WI38 (cell line): Measurements from ENCODE around the gene MON2.

Source experiments
- H3K4me3 ChIP-seq: 2 replicates; pipeline ENCODE4 v1.5.1; 2011; ENCODE audit warnings: low read depth, mild to moderate bottlenecking, control low read depth, low read length
- CTCF ChIP-seq: IDR thresholded peaks from 2 replicates; pipeline ENCODE4 v1.5.1; 2012; ENCODE audit warnings: low read depth, mild to moderate bottlenecking, control low read depth, low read length

The MON2 gene

GRCh38 chr12:62520361-62520760 is 53.7 kb downstream of the MON2 start:
- H3K4me3 ChIP-seq, result no peak overlapping the region

GRCh38 chr12:62522984-62523383 is 56.4 kb downstream of the MON2 start:
- TF ChIP-seq CTCF, result no peak
- no peak overlapping the region for H3K4me3 ChIP-seq

More at GRCh38 chr12:62520361-62520760, 53.7 kb downstream of the MON2 start:
- no peak for TF ChIP-seq CTCF

GRCh38 chr12:62523619-62524018 is 57.0 kb downstream of the MON2 start:
- no peak for TF ChIP-seq CTCF
- H3K4me3 ChIP-seq, result no peak overlapping the region

- no peak overlapping the region for H3K4me3 ChIP-seq
- TF ChIP-seq CTCF, result no peak
These were observed 58.6 kb downstream of the MON2 start for GRCh38 chr12:62525271-62525670.

- H3K4me3 ChIP-seq, result no peak overlapping the region
- no peak for TF ChIP-seq CTCF
These were observed 64.0 kb downstream of the MON2 start for GRCh38 chr12:62530596-62530995.

- H3K4me3 ChIP-seq, result no peak overlapping the region
- no peak for TF ChIP-seq CTCF
These were observed 65.7 kb downstream of the MON2 start for GRCh38 chr12:62532333-62532732.

GRCh38 chr12:62533087-62533754 is 66.6 kb downstream of the MON2 start:
- no peak overlapping the region for H3K4me3 ChIP-seq
- TF ChIP-seq CTCF, result no peak
